ENCODE measurements around the gene C17orf78.

Gene C17orf78

DNA sequence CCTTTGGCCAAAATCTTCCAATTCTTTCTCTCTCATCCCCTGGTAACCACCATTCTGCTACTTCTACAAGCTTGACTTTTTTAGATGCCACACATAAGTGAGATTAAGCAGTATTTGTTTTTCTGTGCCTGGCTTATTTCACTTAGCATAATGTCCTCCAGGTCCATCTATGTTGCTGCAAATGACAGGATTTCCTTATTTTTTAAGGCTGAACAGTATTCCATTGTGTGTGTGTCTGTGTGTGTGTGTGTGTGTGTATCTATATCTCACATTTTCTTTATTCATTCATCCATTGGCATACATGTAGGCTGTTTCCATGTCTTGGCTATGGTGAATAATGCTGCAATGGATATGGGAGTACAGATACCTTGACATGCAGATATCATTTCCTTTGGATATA is 24.7 kb downstream of the C17orf78 start:
- no peak for TF ChIP-seq TEAD4 (IDR thresholded peaks at IDR 0.05)
- no peak for TF ChIP-seq CEBPB (IDR thresholded peaks at IDR 0.05)
- TF ChIP-seq ZBTB7A (IDR thresholded peaks at IDR 0.05; ENCODE audit: low read depth) = no peak
- TF ChIP-seq FOXM1 (IDR thresholded peaks at IDR 0.05; ENCODE audit: borderline replicate concordance, low read depth) = no peak
- no peak for TF ChIP-seq CREB1 (IDR thresholded peaks at IDR 0.05; ENCODE audit: low read depth)
- no peak for TF ChIP-seq EGR1 (IDR thresholded peaks at IDR 0.05)
- no peak for TF ChIP-seq TAF1 (IDR thresholded peaks at IDR 0.05; ENCODE audit: low read depth)
- no peak for TF ChIP-seq YY1 (IDR thresholded peaks at IDR 0.05; ENCODE audit: low read depth)
- TF ChIP-seq, protein P1, sequence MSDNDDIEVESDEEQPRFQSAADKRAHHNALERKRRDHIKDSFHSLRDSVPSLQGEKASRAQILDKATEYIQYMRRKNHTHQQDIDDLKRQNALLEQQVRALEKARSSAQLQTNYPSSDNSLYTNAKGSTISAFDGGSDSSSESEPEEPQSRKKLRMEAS (IDR thresholded peaks at IDR 0.05) = no peak

DNA sequence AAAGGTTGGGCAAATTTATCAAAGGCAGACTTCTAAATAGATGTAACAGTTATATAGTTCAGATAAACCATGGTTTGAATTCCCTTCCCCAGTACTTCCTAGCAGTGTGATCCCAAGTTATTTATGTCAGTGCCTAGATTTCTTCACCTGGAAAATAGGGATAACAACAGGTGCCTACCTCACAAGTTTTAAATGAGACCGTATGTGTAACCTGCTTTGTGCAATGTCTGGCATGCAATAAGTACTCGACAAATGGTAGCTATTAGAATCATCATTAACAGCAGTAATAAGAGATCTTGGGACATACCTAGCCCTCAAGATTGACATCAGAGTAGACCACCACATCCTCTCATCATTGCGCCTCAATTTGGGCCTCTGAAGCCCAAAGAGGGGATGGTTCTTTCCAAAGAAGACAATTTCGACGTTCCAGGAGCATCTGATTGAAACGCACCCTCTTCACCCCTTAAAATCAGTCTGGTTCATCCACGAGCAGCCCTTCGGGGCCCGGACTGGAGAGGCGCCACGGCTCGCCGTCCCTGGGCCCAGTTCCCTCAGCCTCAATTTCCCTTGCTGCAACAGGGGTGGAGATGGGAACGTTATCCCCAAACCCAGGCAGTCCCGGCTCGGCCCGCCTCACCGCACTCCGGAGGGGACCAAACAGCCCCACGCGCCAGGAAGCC is 30.3 kb downstream of the C17orf78 start:
- no peak for TF ChIP-seq EP300 (IDR thresholded peaks at IDR 0.05; ENCODE audit: borderline replicate concordance)
- TF ChIP-seq NFIC (IDR thresholded peaks at IDR 0.05) = no peak
- TF ChIP-seq FOXM1 (IDR thresholded peaks at IDR 0.05; ENCODE audit: borderline replicate concordance, low read depth) = no peak

DNA sequence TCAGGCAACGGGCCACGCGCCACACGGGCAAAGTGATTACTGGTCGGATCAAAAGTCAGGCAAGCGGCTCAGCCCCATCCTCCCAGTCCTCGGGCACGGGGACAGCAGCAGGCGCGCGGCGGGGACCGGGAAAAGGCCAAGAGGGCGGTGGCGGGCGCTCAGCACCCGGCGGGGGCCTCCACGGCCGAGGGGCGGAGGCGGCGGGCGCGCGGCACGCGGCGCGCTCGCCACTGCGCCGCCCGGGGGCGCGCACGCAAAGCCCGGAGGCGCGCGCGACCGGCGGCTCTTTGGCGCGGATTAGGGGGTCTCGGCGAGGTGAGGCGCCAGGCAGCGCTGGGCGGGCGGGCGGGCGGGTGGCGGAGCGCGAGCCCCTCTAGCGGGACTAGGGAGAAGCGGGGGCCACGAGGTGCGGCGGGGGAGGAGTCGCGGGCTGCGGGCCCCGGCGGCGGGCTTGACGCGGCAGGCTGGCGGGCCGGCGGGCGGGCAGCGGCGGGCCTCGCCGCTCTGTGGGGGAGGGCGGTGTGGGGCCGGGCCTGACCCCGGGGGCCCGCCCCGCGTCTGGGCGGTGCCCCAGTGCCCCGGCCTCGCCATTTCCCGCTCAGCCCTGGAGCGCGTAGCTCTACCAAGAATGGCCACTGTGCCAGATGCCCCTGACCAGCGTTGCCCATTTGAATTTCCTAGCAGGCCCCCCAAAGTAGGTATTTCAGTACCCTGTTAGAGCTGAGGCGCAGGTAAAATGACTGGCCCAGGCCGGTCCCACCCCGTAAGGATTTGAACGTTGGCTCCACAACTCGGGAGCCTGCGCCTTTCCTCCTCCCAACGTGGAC is 31.1 kb downstream of the C17orf78 start, which contains the start of the genes ACACA and TADA2A:
Gene ACACA, minus strand, starts transcription at position 202 of the 827 bp plus-strand sequence. CDS start 537 bp downstream, outside the sequence.
Gene TADA2A, plus strand, starts transcription at position 252 of the 827 bp plus-strand sequence. CDS start 4,480 bp downstream, outside the sequence.
- TF ChIP-seq ZBTB7A (IDR thresholded peaks at IDR 0.05; ENCODE audit: low read depth) = no peak
- TF ChIP-seq FOXM1 (IDR thresholded peaks at IDR 0.05; ENCODE audit: borderline replicate concordance, low read depth) = no peak
- no peak for TF ChIP-seq CREB1 (IDR thresholded peaks at IDR 0.05; ENCODE audit: low read depth)
- TF ChIP-seq YY1 (IDR thresholded peaks at IDR 0.05; ENCODE audit: low read depth) = peak; percentile 88
- TF ChIP-seq NFIC (IDR thresholded peaks at IDR 0.05) = peak; percentile 40; the same call in 1 of the 2 replicates
- TF ChIP-seq, protein P2, sequence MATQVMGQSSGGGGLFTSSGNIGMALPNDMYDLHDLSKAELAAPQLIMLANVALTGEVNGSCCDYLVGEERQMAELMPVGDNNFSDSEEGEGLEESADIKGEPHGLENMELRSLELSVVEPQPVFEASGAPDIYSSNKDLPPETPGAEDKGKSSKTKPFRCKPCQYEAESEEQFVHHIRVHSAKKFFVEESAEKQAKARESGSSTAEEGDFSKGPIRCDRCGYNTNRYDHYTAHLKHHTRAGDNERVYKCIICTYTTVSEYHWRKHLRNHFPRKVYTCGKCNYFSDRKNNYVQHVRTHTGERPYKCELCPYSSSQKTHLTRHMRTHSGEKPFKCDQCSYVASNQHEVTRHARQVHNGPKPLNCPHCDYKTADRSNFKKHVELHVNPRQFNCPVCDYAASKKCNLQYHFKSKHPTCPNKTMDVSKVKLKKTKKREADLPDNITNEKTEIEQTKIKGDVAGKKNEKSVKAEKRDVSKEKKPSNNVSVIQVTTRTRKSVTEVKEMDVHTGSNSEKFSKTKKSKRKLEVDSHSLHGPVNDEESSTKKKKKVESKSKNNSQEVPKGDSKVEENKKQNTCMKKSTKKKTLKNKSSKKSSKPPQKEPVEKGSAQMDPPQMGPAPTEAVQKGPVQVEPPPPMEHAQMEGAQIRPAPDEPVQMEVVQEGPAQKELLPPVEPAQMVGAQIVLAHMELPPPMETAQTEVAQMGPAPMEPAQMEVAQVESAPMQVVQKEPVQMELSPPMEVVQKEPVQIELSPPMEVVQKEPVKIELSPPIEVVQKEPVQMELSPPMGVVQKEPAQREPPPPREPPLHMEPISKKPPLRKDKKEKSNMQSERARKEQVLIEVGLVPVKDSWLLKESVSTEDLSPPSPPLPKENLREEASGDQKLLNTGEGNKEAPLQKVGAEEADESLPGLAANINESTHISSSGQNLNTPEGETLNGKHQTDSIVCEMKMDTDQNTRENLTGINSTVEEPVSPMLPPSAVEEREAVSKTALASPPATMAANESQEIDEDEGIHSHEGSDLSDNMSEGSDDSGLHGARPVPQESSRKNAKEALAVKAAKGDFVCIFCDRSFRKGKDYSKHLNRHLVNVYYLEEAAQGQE (IDR thresholded peaks at IDR 0.05; ENCODE audit: low read depth) = no peak
- no peak; the same call in 1 of the 2 replicates for TF ChIP-seq TEAD4 (IDR thresholded peaks at IDR 0.05)
- TF ChIP-seq RAD21 (IDR thresholded peaks at IDR 0.05; ENCODE audit: low read depth) = no peak
- TF ChIP-seq, protein P3, sequence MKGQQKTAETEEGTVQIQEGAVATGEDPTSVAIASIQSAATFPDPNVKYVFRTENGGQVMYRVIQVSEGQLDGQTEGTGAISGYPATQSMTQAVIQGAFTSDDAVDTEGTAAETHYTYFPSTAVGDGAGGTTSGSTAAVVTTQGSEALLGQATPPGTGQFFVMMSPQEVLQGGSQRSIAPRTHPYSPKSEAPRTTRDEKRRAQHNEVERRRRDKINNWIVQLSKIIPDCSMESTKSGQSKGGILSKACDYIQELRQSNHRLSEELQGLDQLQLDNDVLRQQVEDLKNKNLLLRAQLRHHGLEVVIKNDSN (IDR thresholded peaks at IDR 0.05) = 0 out of 2 replicates have a peak, but pooled peaks have one; percentile 11
- TF ChIP-seq TAF1 (IDR thresholded peaks at IDR 0.05; ENCODE audit: low read depth) = peak; percentile 76
- TF ChIP-seq TCF12 (IDR thresholded peaks at IDR 0.05; ENCODE audit: low read depth) = peak; percentile 66
- TF ChIP-seq, protein P1 (IDR thresholded peaks at IDR 0.05) = peak; percentile 82
- TF ChIP-seq EP300 (IDR thresholded peaks at IDR 0.05; ENCODE audit: borderline replicate concordance) = no peak
- no peak; the same call in 1 of the 2 replicates for TF ChIP-seq EGR1 (IDR thresholded peaks at IDR 0.05)
- no peak for TF ChIP-seq CEBPB (IDR thresholded peaks at IDR 0.05)

DNA sequence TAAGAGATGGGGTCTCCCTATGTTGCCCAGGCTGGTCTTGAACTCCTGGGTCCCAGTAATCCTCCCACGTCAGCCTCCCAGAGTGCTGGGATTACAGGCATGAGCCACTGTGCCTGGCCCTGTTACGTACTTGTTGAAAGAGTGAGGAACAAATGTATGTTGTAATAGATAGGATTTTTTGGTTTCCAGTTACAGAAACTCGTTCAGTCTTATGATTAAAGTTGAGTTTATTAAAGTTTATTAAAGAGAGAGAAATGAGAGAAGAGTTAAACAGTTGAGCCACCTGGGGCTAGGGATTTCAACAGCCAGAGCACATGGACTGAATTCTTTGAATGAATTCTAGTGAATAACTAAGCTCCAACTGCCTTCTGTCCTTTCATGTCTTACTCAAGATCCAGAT is 34.6 kb downstream of the C17orf78 start:
- TF ChIP-seq TAF1 (IDR thresholded peaks at IDR 0.05; ENCODE audit: low read depth) (no peak), EGR1 (IDR thresholded peaks at IDR 0.05) (no peak), EP300 (IDR thresholded peaks at IDR 0.05; ENCODE audit: borderline replicate concordance) (no peak), CEBPB (IDR thresholded peaks at IDR 0.05) (no peak), YY1 (IDR thresholded peaks at IDR 0.05; ENCODE audit: low read depth) (no peak), CREB1 (IDR thresholded peaks at IDR 0.05; ENCODE audit: low read depth) (no peak), RAD21 (IDR thresholded peaks at IDR 0.05; ENCODE audit: low read depth) (no peak), NFIC (IDR thresholded peaks at IDR 0.05) (no peak), TCF12 (IDR thresholded peaks at IDR 0.05; ENCODE audit: low read depth) (no peak), FOXM1 (IDR thresholded peaks at IDR 0.05; ENCODE audit: borderline replicate concordance, low read depth) (no peak), ZBTB7A (IDR thresholded peaks at IDR 0.05; ENCODE audit: low read depth) (no peak), TEAD4 (IDR thresholded peaks at IDR 0.05) (no peak)
- TF ChIP-seq, protein P1 (IDR thresholded peaks at IDR 0.05) = no peak
- TF ChIP-seq, protein P2 (IDR thresholded peaks at IDR 0.05; ENCODE audit: low read depth) = no peak
- TF ChIP-seq, protein P3 (IDR thresholded peaks at IDR 0.05) = no peak
